Cardiac fibroblast (primary cell): ENCODE data around the gene ZNF516.
A peak's percentile ranks its signal among the peaks of the same experiment; 100 is the strongest.

Source experiments
- DNase-seq, 2 donors: peaks; one replicate each; pipeline versions ENCODE4 v3.0.0 to v3.0.0-alpha.2; 2010; ENCODE audit warnings: low read depth in 2 of 2
- H3K4me3 ChIP-seq, 2 donors: replicated peaks in 1 of 2; 1 replicate in 1 of 2; 2 replicates in 1 of 2; pipeline ENCODE4 v1.5.1; 2011; ENCODE audit warnings: low read depth in 2 of 2, low read length in 2 of 2, mild to moderate bottlenecking in 2 of 2, moderate library complexity in 1 of 2
- TF ChIP-seq, protein P1 (sequence below): IDR thresholded peaks from one replicate; pipeline ENCODE4 v1.5.1; 2011; ENCODE audit warnings: low read depth, mild to moderate bottlenecking, low read length, inconsistent platforms

The ZNF516 gene

DNA sequence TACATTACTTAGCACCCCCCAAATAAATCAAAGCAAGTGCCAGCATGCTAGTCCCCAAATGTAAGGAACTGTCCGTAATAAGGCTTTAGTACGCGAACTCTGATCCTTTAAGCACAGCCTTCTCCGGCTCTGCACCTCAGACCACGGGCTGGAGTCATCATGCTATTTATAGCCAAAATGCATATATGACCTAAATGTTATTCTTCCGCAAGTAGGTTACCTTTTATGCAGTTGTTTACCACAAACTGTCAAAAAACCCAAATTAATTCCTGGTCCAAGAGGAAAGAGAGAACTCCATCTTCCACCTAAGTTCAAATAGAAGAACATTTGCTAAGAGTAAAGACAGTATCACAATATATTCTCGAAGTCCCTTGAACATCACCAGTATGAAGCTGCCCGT, 42.7 kb downstream of the ZNF516 start:
- H3K4me3 ChIP-seq, result no peak overlapping the region
- TF ChIP-seq, protein P1, sequence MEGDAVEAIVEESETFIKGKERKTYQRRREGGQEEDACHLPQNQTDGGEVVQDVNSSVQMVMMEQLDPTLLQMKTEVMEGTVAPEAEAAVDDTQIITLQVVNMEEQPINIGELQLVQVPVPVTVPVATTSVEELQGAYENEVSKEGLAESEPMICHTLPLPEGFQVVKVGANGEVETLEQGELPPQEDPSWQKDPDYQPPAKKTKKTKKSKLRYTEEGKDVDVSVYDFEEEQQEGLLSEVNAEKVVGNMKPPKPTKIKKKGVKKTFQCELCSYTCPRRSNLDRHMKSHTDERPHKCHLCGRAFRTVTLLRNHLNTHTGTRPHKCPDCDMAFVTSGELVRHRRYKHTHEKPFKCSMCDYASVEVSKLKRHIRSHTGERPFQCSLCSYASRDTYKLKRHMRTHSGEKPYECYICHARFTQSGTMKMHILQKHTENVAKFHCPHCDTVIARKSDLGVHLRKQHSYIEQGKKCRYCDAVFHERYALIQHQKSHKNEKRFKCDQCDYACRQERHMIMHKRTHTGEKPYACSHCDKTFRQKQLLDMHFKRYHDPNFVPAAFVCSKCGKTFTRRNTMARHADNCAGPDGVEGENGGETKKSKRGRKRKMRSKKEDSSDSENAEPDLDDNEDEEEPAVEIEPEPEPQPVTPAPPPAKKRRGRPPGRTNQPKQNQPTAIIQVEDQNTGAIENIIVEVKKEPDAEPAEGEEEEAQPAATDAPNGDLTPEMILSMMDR, result no peak
- peak in 1 of 2 donors; percentile 55 for DNase-seq

DNA sequence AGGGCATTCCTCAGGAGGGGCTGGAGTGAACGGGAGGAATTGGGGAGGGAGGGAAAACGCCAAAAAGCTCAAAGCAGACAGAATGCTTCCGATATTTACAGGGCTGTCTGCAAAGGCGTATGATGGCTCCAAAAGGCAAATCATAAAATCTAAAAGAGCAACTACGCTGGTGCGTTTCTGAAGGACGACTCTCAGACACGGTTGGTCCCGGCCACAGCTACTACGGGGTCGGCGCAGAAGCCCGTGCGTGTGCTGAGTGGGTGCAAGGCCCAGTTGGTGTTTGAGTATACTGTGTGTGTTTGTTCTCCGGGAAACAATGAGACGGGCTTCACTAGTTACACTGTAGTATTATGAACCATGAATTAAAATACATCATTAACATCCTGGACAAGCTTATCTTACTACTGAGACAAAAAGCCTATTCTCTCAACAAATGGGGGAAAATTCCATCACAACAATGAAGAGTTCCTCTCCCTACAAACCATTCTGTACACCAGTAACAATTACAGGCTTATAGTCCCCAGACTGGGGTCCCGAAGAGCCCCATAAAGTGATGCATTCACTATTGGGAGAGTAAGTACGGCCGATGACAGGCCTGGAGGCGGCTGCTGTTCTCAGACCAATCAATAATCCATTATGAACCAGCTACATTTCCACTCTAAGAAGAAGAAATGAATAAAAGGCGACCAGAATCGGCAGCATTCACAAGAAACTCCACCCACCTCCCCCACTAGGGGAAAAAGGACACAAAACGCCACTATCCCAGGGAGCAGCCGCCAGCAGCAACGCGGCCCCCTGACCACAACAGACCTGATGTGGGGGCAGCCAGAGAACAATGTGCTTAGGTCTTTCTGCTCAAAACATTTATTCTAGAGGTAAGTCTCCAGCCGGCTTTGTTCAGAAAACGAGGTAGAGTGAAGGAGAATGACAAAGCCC, 43.4 kb downstream of the ZNF516 start:
- TF ChIP-seq, protein P1, result no peak
- peak in 1 of 2 donors; percentile 42 for DNase-seq

DNA sequence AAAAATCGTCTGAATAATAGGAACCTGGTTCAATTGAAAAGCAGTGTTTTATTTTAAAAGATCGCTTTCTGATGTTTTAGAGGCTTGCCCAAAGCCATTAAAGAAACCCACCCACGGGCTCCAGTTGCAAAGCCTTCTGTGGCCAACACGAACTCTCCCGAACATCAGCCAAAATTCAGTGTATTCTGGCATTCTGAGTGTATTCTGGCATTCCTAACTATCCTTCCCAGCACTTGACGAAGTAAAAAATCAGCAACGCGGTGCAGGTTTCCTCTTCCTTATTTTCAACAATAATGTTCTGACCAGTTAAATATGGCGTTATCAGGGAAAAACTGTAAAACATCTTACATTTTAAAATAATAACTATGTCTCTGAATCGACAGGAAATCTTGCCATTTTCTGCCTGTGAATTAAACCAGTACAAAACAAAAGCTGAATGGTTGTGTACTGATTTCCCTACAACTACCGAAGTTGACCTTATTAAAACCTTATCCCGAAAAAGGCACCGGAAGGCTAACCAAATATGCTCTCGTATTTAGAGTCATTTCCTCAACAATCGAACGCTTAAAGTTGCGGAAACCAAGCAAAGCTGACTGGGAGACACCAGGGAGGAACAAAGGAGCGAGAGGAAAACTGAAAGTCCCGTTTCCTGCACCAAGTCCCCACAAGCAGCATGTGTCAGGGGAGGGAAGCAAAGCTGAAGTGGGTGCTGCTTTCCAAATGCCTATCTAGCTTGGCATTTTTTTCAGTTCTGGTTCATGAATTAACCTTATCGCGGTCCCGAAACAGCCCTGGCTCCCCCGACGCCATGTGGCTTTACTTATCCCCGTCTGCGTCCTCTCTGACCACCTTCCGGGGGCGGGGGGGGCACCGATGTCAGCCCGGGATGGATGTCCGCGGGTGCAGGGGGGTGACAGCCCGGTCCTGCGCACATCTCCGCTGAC, 44.3 kb downstream of the ZNF516 start:
- TF ChIP-seq, protein P1, result no peak
- H3K4me3 ChIP-seq, result peak overlapping the region; percentile 43 to 57
- peak; percentile 77 to 80 for DNase-seq

More for the DNA sequence above, 43.4 kb downstream of the ZNF516 start:
- H3K4me3 ChIP-seq, result peak overlapping the region; percentile 43 to 57

DNA sequence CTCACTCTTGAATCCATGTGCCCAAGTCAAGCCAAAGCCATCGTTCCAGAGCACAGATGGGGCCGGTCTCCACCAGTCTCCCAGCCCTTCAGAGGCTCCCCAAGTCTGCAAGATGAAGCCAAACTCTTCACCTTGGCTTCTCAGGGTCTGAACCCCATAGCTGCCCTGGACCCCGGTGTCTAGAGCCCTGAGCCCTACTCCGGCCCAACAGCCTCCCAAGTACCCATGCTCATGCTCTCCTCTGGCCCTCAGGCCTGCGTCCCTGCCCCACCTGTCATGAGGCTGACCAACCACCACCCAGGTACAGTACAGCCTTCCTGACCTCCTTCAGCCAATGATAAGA, 46.0 kb downstream of the ZNF516 start:
- TF ChIP-seq, protein P1, result no peak
- DNase-seq, result no peak
- H3K4me3 ChIP-seq, result no peak overlapping the region

DNA sequence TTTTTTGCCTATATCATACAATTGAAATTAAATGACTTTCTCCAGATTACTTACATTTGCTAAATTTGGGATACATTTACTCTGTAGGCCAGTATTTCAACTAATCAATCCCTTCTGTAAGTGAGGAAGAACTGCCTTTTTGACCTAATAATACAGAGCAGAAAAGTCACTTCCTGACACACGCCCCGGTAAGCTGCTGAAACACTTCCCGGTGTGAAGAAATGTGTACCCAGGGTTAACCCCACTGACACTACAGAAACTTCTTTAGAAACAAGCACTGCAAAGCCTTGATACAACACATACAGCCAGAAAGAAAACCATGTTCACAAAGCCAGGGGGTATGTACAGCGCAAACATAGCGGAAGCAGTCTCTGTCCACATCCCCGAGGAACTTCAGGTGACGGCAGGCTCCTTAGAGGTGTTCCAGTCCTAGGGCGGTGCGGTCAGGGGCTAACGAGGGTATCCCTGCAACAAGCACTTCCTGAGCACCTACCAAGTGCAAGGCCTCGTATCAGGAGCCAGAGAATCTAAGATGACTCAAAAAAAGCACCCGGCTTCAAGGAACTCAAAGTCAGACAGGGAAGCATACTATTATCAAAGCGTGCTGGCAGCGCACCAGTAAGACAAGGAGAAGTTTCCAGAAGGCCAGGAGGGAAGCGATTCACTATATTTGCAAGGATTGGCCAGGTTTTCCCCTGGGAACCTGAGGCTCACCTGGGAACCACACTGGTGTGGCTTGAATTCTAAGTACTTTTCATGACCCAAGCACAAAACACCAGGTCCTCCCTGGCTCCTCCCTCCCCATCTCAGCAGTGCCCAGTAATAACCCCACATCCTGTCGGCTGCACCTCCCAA, 46.6 kb downstream of the ZNF516 start:
- no peak for DNase-seq
- H3K4me3 ChIP-seq, result no peak overlapping the region
- TF ChIP-seq, protein P1, result no peak
